Ovary (tissue), 9 donors: ENCODE results near the gene CCDC88B. TPM values are rescaled to one million over a fixed set of nuclear protein-coding genes. Genes with fewer than 3 reads are reported as not detected.

Experiments
- DNase-seq, 5 donors: peaks; one replicate each; pipeline ENCODE4 v3.0.0-alpha.2; 2019 to 2020
- H3K27ac ChIP-seq, 2 donors: fragments of 200-600 bp; one replicate each; pipeline versions ENCODE4 v1.5.1 to v1.8.0; 2019 to 2022
- H3K27me3 ChIP-seq: fragments of 200-600 bp; one replicate; pipeline ENCODE4 v1.8.0; 2022
- H3K36me3 ChIP-seq: fragments of 200-600 bp; sonication (generic); one replicate; pipeline ENCODE4 v1.5.1; 2019
- H3K4me1 ChIP-seq: one replicate; pipeline ENCODE4 v1.8.1; 2013; ENCODE audit warnings: mild to moderate bottlenecking, moderate library complexity; ENCODE audit not compliant: insufficient read depth
- H3K4me3 ChIP-seq: fragments of 200-600 bp; sonication (generic); one replicate; pipeline ENCODE4 v1.5.1; 2017
- H3K9me3 ChIP-seq, 2 donors: fragments of 200-600 bp in 1 of 2; sonication (generic) in 1 of 2; one replicate each; pipeline versions ENCODE4 v1.5.1 to v1.8.1; 2013 to 2019; ENCODE audit warnings: mild to moderate bottlenecking in 1 of 2, moderate library complexity in 1 of 2
- EP300 ChIP-seq: sonication (generic); formaldehyde crosslinking; IDR thresholded peaks from one replicate; pipeline ENCODE4 v1.6.1; 2017; ENCODE audit warnings: antibody characterized with exemption
- POLR2A ChIP-seq: fragments of 450-650 bp; IDR thresholded peaks from one replicate; pipeline ENCODE4 v1.6.1; 2017; ENCODE audit warnings: antibody characterized with exemption, mild to moderate bottlenecking, moderate library complexity
- WGBS, 3 donors: extraction: QIAGEN DNeasy Blood & Tissue Kit in 1 of 3; methylation state at CpG; one replicate each; pipeline versions ENCODE4 v1.1.5 to v1.1.7; 2013 to 2017; 5-methylcytosine and 5-hydroxymethylcytosine counted together
- intact Hi-C, 4 donors: fragments of 100-400 bp; cut with DNase I; formaldehyde crosslinking; loops; one replicate each; pipeline versions ENCODE4 v1.11.0 to v1.15.1; 2022 to 2023
- polyA plus RNA-seq, 2 donors: library from polyadenylated mRNA; stranded (reverse); fragments of 200-250 nt in 1 of 2; fragments of 350-450 nt in 1 of 2; fragmentation: Illumina TruSeq in 1 of 2; extraction: RNeasy Lipid Tissue Mini Kit (QIAGEN cat#74804) in 1 of 2; gene quantifications; one replicate each; pipeline ENCODE4 v1.2.3, GENCODE V29; 2013 to 2014
- total RNA-seq, 7 donors: library from RNA; depleted of rRNA in 2 of 7; stranded (reverse); fragments of >200 nt in 2 of 7; fragmentation: NEBNext Ultra II Directional in 3 of 7; extraction: Animal tissue kit (Norgen Biotek cat#: 25700) in 3 of 7; gene quantifications; one replicate each; pipeline versions ENCODE4 v1.1.0 to v1.2.4, GENCODE V29; 2016 to 2023
- TF ChIP-seq, protein P1 (sequence below), 3 donors: fragments of 450-650 bp in 2 of 3; fragments of 200-600 bp in 1 of 3; IDR thresholded peaks; one replicate each; pipeline versions ENCODE4 v1.5.1 to v1.8.0; 2016 to 2022; ENCODE audit warnings: antibody characterized with exemption in 3 of 3, mild to moderate bottlenecking in 1 of 3
- donor health status: DM: no; HTN: no; CAD: no; lungs with moderate emphysema.
- donor health status: DM: no; HTN: no; CAD: no.
- donor health status: Bipolar disorder and iron deficiency.
- donor health status: DM: yes; HTN: yes; CAD: no.
- donor health status: DM: no; HTN: no; CAD: no.
- donor health status: DM: yes; HTN: yes; CAD: no.

The CCDC88B gene
- total and polyA plus RNA-seq, 9 donors = 0.95 to 7.5 (median 3.5) TPM

DNA sequence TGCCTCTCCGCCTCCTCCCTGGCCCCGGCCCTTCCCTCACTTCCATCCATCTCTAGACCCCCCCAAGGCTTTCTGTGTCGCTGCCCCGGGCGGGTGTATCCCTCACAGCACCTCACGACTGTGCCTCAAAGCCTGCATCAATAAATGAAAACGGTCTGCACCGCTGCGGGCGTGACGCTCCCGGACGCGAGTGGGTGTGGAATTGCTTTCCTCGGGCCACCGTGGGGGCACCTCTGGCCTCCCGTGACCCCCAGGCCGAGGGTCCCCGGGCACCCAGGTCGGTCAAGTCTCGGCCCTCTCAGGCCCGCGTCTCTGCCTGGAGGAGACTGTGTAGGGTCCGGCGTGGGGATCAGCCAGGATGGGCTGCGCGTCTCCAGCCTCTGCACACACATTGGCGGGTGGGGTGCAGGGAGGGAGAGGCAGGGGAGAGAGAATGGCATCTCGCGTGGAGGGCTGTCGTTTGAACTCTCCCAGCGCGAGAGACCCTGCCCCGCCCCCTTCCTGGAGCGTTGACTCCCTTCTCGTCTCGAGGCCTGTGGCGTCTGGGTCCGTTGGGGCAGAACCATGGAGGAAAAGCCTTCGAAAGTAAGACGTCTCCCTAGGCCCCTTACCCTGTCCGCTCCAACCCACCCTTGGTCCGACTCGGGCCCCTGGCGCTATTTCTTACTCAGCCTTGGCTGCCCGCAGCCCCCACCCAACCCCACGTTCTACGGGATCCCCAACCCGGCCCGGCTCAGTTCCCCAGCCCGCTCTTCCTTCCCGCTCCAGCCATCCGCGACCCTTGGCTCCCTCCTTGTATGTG lies 40.0 kb upstream of the CCDC88B start, which contains the start of gene CATSPERZ:
CATSPERZ (plus strand) TSS at position 512 of the 802 bp plus-strand sequence; CDS start at position 565, 53 bp downstream.
- WGBS, 3 donors = 5 to 8% (median 5%) methylated on average over 50 to 54 of the region's 54 CpGs
- intact Hi-C loops = loop anchor here in 1 of 4 donors (5.0 to 10.0 kb wide), 2 partner anchors 98 to 295 kb away; no protein-coding TSS in a partner anchor
- H3K4me1 ChIP-seq = peaks cover 4% of the 10 kb centered on the region
- no peaks in the 10 kb centered on the region for H3K9me3 ChIP-seq
- no peaks in the 10 kb centered on the region for H3K36me3 ChIP-seq
- H3K4me3 ChIP-seq = no peak within 1 kb of the TSS
- H3K27ac ChIP-seq = no peak within 1 kb of the TSS
- H3K27me3 ChIP-seq = peaks cover 10% of the 10 kb centered on the region
- TF ChIP-seq POLR2A (no peak), EP300 (no peak)
- TF ChIP-seq, protein P1, sequence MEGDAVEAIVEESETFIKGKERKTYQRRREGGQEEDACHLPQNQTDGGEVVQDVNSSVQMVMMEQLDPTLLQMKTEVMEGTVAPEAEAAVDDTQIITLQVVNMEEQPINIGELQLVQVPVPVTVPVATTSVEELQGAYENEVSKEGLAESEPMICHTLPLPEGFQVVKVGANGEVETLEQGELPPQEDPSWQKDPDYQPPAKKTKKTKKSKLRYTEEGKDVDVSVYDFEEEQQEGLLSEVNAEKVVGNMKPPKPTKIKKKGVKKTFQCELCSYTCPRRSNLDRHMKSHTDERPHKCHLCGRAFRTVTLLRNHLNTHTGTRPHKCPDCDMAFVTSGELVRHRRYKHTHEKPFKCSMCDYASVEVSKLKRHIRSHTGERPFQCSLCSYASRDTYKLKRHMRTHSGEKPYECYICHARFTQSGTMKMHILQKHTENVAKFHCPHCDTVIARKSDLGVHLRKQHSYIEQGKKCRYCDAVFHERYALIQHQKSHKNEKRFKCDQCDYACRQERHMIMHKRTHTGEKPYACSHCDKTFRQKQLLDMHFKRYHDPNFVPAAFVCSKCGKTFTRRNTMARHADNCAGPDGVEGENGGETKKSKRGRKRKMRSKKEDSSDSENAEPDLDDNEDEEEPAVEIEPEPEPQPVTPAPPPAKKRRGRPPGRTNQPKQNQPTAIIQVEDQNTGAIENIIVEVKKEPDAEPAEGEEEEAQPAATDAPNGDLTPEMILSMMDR (IDR thresholded peaks at IDR 0.05) = no peak
- peak in 1 of 5 donors; percentile 33 for DNase-seq

DNA sequence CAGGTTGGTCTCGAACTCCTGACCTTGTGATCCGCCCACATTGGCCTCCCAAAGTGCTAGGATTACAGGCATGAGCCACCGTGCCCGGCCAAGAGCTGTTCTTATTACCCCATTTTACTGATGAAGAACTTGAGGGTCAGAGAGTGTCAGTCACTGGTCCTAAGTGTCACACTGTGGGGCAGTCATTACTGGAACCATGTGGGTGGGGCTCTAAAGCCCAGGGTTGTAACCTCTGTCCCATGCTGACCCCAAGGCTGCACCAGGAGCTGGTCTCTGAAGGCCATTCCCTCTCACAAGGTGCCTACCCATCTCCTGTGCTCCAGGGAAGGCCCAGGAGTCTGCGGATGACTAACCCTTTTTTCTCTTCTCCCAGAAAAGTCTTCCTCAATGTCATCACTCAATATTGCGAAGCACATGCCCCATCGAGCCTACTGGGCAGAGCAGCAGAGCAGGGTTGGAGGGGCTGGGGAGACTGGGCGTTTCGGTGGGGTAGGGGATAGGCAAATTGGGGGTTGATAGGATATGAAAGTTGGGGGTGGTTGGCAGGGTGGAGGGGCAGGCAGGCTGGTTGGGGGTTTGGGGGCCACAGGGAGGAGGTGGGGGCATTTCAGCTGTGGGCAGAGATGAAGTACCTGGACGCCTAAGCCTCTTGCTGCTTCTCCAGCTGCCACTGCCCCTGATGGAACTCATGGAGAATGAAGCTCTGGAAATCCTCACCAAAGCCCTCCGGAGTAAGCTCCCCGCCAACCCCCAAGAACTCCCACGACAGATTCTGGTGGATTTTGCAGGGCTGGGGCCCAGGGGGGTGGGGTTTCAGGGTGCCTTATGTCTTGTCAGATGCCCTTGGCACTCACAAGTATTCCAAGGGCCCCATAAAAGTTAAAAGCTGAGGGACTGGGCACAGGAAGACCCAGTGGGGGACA lies 36.6 kb upstream of the CCDC88B start:
- WGBS, 3 donors = 72 to 77% (median 73%) methylated on average over 13 of the region's 13 CpGs
- H3K27me3 ChIP-seq = peaks cover 8% of the 10 kb centered on the region
- H3K9me3 ChIP-seq = no peaks in the 10 kb centered on the region
- H3K27ac ChIP-seq = no peak overlapping the region
- peaks cover 13% of the 10 kb centered on the region for H3K4me1 ChIP-seq
- no peak overlapping the region for H3K4me3 ChIP-seq
- TF ChIP-seq EP300 (no peak), POLR2A (no peak)
- TF ChIP-seq, protein P1 (IDR thresholded peaks at IDR 0.05) = no peak
- H3K36me3 ChIP-seq = no peaks in the 10 kb centered on the region
- DNase-seq = peak in 3 of 5 donors; percentile 34 to 39 (median 34)
- intact Hi-C loops = loop anchor here in 2 of 4 donors (2.0 to 5.0 kb wide), 2 partner anchors 19 to 101 kb away; partner anchors contain the start of genes BAD (in 1 of the 2) and GPR137 (in 1 of the 2)

DNA sequence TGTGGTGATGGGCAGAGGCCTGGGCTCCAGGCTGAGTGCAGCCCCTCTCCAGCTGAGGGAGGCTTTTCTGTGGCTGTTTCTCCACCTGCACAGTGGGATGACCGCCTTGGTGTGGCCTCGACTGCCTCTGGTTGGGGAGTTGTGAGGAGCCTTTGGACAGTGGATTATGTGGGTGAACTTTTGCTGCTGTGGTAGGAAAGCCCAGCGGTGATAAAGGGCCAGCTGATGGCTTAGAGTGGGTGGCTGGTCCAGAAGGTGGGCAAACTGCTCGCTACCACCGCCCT lies 36.0 kb upstream of the CCDC88B start:
- H3K27ac ChIP-seq = no peak overlapping the region
- no peak for DNase-seq
- intact Hi-C loops = loop anchor here in 2 of 4 donors (2.0 to 5.0 kb wide), 2 partner anchors 19 to 102 kb away; partner anchors contain the start of genes BAD (in 1 of the 2) and GPR137 (in 1 of the 2)
- H3K4me1 ChIP-seq = peaks cover 13% of the 10 kb centered on the region
- WGBS, 3 donors = 49 to 60% (median 53%) methylated on average over 5 of the region's 5 CpGs
- TF ChIP-seq, protein P1 (IDR thresholded peaks at IDR 0.05) = no peak
- TF ChIP-seq POLR2A = no peak
- no peak for TF ChIP-seq EP300
- H3K4me3 ChIP-seq = no peak overlapping the region
- H3K27me3 ChIP-seq = peaks cover 8% of the 10 kb centered on the region
- H3K36me3 ChIP-seq = no peaks in the 10 kb centered on the region
- H3K9me3 ChIP-seq = no peaks in the 10 kb centered on the region
